Retinal pigment epithelial cell (primary cell): ENCODE results near the gene CLEC7A.

ENCODE experiments used
- DNase-seq: peaks from one replicate; pipeline ENCODE4 v3.0.0-alpha.2; 2010; ENCODE audit warnings: low read depth
- H3K4me3 ChIP-seq: 2 replicates; pipeline ENCODE4 v1.5.1; 2011; ENCODE audit warnings: mild to moderate bottlenecking, low read length, control low read depth, moderate library complexity
- CTCF ChIP-seq: conservative IDR thresholded peaks from 2 replicates; pipeline ENCODE4 v1.5.1; 2011; ENCODE audit warnings: low read depth, low read length, control low read depth, inconsistent platforms

The CLEC7A gene

DNA sequence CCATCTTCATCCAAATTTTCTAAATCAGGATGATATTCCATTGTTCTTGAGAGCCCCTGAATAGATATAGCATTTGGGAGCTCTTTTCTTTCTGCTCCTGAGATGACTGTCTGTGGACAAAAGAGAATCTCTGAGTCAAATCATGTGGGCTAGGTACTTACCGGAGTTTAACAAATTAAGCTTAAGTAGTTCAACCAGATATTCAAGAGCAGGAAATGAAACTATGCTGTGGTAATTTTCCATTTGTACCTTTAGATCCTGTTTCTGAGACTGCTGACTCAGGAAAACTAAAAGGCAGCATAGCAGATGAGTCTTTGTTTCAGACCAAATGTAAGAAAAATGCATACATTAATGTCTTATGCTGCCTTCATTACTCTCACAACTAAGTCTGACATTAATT is at the start of gene CLEC7A:
Gene CLEC7A (minus strand): TSS at position 158 of the 400 bp plus-strand sequence. CDS start 117 bp downstream, at position 41.
- no peak within 1 kb of the TSS for H3K4me3 ChIP-seq
- TF ChIP-seq CTCF: no peak
- no peak for DNase-seq

GRCh38 chr12:10179776-10180181 is 49.8 kb upstream of the CLEC7A start:
- H3K4me3 ChIP-seq: no peak overlapping the region
- TF ChIP-seq CTCF: no peak
- DNase-seq: no peak

- TF ChIP-seq CTCF: no peak
- no peak for DNase-seq
- no peak within 1 kb of the TSS for H3K4me3 ChIP-seq
Observed at GRCh38 chr12:10178821-10179220, 48.8 kb upstream of the CLEC7A start, which contains the start of gene TMEM52B. Gene TMEM52B (plus strand): TSS chr12:10179032. CDS start chr12:10179575, 543 bp downstream.

GRCh38 chr12:10175846-10176636 is 46.0 kb upstream of the CLEC7A start:
- DNase-seq: no peak
- H3K4me3 ChIP-seq: no peak overlapping the region
- TF ChIP-seq CTCF: no peak

DNA sequence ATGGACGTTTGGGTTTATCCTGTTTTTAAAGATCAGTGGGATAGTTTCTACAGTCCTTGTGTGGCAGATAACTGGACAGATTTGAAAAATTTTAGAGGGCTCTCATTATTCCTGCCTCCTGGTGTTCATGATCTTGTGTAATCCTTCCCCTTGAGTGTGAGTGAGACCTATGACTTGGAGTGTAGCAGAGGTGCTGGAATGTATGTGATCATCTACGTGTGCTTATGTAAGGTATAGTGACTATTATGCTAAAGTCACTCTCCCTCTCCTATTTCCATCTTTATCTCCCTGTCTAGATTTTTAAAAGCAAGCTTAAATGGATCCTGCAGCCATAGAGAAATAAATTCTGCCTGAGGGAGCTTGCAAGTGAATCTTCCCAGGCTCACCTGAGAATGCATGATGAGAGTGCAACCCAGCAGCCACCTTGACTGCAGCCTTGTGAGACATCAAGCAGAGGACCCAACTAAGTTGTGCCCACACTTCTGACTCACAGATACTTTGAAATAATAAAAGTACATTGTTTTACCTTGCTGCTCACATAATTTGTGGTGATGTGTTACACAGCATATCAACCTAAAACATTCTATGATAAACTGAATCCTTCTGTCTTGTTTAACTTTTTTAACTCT is 45.1 kb upstream of the CLEC7A start:
- DNase-seq: no peak
- no peak for TF ChIP-seq CTCF
- H3K4me3 ChIP-seq: no peak overlapping the region

GRCh38 chr12:10171973-10172728 is 42.2 kb upstream of the CLEC7A start, which contains the start of gene OLR1:
Gene OLR1 (minus strand): TSS chr12:10172132. CDS start chr12:10172077, 55 bp downstream.
- TF ChIP-seq CTCF: no peak
- no peak for DNase-seq

More at GRCh38 chr12:10171973-10172728, 42.2 kb upstream of the CLEC7A start, which contains the start of gene OLR1:
- no peak within 1 kb of the TSS for H3K4me3 ChIP-seq
